ENCODE results near the gene RTN4. TPM values are rescaled to one million over a fixed set of nuclear protein-coding genes. Genes with fewer than 3 reads are reported as not detected.
"Not testable (repeated sequence)": the region's sequence is repeated elsewhere in the genome, so short reads cannot be mapped to it uniquely, and the experiment has no call there.

The RTN4 gene
- total RNA-seq, 1 donor from 2014 or later, result 273 TPM

DNA sequence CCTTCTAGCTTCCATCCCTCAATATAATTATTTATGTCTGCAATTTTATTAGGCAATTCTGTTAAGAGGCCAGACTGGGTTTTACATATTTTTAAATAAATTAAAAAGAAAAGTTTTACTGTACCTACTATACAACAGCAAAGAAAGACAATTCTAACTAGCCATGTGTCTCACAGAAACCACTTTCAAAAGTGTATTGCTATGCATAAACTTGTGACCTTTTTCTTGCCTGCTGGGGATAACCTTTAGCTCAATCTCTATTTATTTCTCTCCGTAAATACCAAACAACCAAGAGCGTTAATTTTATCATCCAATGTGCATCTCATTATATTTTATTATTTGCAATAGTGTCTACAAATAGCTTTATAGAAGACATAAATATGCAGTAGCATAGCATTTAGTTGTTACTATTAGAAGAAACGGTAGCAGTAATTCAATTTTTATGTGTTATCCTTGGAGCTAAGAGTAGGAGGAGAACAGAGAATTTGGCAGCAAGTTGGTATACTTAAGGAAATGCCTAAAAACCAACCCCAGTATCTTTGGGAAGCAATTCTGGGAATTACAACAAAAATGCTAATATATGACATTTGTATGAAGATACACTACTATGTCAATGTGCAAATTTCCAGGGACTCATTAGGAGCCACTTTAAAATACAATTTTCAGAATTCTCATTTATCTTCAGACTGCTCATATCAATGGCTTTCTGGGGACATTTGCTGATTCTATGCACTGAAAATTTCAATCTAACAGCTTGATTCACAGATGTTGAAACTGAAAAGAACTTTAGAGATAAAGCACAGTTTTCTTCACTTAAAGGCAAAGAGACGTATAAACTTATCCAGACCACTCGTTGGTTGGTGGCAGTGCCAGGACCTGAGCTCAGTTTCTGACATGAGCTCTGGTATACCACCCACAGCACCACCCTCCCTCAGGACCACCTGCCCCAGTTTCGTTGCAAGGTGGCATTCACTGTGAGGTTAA is 23.0 kb upstream of the RTN4 start:
- no peak for DNase-seq (ENCODE audit: low read depth, low spot score)

DNA sequence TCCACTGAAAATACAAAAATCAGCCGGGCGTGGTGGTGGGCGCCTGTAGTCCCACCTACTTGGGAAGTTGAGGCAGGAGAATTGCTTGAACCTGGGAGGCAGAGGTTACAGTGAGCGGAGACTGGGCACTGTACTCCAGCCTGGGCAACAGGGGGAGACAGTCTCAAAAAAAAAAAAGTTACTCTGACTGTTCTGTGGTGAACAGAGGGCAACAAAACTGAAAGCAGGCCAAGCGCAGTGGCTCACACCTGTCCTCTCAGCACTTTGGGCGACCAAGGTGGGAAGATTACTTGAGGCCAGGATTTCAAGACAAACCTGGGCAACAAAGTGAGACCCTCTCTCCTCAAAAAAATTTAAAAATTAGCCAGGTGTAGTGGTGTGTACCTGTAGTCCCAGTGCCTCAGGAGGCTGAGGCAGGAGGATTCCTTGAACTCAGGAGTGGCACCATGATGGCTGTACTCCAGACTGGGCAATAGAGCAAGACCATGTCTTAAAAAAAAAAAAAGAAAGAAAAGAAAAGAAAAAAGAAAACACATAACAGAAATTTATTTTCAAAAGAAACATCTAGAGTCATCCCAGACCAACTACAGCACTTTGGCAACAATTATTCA is 13.6 kb upstream of the RTN4 start:
- no peak for DNase-seq (ENCODE audit: low read depth, low spot score)

DNA sequence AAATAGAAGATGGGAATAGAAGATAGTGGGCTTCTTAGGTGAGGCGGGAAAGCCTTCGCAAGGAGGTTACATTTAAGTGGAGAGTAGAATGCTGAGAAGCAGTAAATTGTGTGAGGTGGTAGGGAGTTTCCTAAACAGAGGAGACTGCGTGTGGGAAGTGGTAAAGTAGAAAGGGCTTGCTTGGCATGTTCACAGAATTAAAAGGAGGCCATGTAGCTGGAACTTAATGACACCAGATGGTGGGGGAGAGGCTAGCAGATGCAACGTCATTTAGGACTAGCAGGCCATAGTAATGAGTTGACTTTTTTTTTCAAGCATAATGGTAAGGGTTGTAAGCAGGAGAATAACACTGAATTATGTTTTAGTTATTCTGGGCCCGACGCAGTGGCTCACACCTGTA is 13.0 kb upstream of the RTN4 start:
- DNase-seq (ENCODE audit: low read depth, low spot score), result no peak

DNA sequence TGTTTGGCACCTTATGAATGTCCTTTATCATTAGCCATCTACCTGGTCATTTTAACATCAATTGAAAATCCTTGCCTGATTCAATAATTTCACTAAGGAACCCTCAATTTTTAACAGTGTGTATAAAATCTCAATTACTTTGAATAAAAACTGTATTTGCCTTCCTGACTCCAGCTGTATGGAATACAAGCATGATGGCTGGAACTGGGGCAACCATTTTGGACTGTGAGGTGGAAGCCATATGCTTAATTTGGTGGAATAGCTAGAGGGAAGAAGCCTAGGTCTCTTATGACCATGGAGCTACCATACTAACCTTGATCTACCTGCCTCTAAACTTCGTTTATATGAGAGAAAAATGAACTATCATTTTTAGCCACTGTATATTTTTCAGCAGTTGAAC is 12.5 kb upstream of the RTN4 start:
- DNase-seq (ENCODE audit: low read depth, low spot score), result no peak

DNA sequence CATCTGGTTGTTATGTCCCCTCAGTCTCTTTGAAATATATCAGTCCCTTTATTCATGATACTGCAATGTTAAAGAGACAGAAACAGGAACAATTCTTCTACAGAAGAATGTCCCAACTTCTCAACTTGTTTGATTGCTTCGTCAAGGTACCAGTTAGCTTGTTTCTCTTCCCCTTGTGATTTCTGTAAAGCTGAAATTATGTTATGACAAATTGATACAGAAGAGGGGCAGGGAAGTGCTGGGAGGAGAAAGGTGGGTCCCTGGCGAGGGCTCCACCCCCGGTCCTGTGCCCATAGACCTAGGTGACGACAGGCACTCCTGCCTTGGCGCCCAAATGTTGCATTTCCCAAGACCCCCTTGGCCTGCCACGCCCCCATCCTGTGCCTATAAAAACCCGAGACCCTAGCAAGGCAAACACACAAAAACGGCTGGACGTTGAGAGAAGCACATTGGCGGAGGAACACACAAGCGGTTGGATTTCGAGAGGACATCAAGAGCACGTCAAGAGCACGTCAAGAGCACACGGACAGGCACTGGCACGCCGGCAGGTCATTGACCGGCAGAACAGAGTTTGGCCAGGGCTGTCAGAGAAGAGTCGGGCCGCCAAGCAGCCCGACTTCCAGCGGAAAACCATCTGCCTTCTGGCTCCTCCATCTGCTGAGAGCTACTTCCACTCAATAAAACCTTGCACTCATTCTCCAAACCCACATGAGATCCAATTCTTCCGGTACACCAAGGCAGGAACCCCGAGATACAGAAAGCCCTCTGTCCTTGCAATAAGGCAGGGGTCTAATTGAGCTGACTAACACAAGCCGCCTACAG is 11.5 kb upstream of the RTN4 start:
- DNase-seq (ENCODE audit: low read depth, low spot score), result no peak

DNA sequence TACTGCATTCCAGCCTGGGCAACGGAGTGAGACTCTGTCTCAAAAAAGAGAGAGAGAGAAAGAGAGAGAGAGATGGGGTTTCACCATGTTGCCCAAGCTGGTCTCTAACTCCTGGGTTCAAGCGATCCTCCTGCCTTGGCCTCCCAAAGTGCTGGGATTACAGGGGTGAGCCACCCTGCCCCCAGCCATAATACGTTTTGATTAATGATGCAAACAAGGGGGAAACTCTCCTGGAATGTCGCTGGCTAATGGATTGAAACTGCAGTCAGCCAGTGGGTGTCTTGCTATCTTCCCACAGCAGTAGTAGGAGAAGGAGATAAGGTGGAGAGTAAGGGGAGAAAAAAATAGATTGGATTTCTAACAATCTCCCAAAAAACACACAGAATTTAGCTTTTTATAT is 9.5 kb upstream of the RTN4 start:
- DNase-seq (ENCODE audit: low read depth, low spot score), result no peak

DNA sequence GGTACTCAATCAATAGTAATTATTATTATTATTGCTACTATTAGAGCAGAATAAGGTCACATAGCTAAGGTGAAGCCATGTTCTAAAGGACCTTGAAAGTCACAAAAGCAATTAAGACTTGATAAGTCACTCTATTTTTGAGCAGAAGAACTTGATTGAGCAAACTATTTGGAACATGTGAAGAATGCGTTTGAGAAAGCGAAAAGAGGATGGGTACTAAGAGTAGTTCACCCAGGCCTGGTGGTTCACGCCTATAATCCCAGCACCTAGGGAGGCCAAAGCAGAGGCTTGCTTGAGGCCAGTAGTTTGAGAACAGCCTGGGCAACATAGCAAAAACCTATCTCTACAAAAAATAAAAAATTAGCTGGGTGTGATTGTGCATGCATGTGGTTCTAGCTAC is 7.2 kb upstream of the RTN4 start:
- no peak for DNase-seq (ENCODE audit: low read depth, low spot score)

DNA sequence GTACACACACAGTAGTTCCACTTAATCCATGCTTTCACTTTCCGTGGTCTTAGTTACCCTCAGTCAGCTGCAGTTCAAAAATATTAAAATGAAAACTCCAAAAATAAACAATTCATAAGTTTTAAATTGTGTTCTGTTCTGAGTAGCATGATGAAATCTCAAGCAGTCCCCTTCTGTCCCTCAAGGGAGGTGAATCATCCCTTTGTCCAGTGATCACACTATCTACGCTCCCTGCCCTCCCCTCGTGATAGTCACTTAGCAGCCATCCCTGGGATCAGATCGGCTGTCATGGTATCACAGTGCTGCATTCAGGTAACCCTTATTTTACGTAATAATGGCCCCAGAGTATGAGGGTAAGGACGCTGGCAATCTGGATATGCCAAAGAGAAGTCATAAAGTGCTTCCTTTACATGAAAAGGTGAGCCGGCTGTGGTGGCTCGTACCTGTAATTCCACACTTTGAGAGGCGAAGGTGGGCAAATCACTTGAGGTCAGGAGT is 5.8 kb upstream of the RTN4 start:
- DNase-seq (ENCODE audit: low read depth, low spot score), result no peak

DNA sequence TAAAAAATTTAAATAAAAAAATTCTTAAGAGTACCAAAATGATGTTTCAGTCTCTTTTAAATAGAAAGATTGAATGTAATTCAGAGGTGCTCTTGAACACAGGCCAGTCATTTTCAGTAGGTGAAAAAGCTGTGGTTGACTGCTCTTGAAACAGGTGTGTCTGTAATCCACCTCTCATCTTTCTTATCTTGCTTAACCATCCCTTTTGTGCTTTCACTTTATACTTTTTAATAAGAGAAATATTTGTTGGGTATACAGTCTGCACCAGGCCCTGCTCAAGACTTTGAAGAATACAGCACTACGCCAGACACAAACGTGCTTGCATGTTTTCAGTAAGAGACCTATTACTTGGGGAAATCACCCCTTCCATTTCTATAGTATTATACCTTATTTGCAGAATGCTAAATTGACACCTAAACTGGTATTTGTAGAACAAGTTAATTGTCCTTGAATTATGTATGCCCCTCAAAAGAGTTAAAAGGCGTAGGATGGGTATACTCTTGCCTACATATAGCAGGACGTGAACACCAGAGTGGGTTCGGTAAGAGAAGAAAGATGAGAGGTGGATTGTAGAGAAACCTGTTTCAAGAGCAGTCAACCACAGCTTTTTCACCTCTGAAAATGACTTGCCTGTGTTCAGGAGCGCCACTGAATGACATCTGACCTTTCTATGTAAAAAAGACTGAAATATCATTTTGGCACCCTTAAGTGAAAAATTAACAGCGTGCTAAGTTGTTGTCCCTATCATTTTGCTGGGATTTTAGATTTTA is 4.0 kb upstream of the RTN4 start:
- DNase-seq (ENCODE audit: low read depth, low spot score), result no peak

DNA sequence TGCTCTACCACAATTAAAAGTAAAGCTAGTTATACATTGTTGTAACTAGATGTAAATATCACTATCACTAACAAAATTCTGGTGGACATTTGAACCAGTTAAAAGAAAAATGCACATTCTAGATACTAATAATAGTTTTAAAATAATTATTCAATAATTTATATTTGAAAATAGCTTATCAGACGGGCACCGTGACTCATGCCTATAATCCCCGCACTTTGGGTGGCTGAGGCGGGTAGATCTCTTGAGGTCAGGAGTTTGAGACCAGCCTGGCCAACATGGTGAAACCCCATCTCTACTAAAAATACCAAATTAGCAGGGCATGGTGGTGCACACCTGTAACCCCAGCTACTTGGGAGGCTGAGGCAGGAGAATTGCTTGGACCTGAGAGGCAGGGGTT is 3.0 kb upstream of the RTN4 start:
- DNase-seq (ENCODE audit: low read depth, low spot score), result not testable (repeated sequence)

DNA sequence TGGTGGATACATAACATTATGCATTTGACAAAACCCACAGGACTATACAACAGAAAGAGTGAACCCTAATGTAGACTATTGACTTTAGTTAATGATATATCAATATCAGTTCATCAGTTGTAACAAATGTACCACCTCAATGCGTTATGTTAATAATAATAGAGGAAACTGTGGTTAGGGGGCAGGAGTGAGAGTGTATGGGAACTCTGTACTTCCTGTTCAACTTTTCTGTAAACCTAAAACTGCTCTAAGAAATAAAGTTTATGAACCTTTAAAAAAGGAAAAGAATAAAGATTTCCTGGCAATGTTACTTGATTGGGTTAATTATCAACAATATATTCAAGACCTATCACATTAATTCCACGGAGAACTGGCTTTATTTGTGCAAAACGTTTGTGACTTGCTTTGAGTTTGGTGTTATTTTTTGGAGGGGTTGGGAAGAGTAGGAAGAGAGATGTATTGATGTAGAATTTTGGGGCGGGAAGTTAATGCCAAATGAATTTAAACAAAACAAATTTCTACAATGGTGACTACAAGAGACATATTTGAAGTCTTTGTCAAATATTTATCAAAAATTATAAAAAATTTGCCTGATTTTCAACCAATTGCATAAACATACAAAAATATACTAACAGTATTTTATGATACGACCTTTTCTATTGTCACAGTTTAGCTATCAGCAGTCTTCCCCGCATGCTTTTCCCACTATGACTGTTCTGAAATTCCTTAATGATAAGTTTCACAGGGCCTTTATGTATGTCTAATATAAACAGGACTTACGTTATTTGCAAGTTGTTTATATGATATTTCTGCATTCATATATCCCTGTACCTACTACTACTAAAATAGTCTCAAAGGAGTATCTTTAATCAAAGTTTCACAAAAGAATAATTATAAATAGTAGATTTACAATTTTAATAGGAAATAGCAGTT is 2.1 kb upstream of the RTN4 start:
- DNase-seq (ENCODE audit: low read depth, low spot score), result no peak

DNA sequence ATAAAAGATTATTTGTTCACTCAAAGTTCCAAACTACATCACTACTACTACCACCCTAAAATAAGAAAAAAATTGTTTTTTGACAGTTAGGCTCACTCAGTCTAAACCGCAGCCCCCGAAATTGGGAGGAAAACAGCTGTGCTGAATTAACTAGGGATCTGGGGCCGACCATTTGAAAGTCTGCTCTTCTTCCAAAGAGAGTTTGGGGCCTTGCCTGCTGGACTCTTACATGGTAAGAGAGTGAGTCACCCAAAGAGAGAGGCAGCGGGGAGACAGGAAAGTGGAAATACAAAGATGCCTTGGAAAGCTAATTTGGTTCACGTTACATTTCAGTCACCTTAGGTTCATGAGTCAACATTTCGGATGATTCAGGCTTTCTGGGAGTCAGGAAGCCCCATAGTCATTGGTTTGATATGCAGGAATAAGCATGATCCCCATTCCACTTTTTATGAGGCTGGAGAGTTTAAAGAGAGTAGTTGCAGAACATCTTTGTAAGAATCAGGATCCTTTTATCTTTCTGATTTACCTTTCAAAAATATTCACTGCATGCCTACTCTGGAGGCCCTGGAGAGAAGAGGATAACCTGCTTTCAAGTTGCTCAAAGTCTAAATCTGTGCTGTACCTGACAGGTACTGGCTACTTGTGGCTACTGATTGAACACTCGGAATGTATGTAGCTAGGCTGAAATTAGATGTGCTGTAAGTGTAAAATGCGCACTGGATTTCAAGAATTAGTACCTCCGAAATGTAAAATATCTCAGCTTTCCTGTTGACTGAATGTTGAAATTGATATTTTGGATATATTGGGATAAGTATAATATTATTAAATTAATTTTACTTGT is 995 bp upstream of the RTN4 start:
- DNase-seq (ENCODE audit: low read depth, low spot score), result peak; percentile 94

DNA sequence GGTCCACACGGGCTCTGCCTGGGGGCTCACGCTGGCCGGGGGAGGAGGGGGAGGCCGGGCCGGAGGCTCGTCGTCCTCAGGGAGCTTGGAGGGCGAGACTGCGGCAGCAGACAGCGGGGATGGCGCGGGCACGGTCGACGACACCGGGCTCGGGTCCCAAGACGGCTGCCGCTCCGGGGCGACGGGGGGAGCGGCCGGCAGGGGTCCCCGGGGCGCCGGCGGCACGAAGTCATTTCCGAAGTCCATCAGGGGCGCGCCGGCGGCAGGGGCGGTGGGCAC is 491 bp downstream of the RTN4 start:
- DNase-seq (ENCODE audit: low read depth, low spot score), result no peak

DNA sequence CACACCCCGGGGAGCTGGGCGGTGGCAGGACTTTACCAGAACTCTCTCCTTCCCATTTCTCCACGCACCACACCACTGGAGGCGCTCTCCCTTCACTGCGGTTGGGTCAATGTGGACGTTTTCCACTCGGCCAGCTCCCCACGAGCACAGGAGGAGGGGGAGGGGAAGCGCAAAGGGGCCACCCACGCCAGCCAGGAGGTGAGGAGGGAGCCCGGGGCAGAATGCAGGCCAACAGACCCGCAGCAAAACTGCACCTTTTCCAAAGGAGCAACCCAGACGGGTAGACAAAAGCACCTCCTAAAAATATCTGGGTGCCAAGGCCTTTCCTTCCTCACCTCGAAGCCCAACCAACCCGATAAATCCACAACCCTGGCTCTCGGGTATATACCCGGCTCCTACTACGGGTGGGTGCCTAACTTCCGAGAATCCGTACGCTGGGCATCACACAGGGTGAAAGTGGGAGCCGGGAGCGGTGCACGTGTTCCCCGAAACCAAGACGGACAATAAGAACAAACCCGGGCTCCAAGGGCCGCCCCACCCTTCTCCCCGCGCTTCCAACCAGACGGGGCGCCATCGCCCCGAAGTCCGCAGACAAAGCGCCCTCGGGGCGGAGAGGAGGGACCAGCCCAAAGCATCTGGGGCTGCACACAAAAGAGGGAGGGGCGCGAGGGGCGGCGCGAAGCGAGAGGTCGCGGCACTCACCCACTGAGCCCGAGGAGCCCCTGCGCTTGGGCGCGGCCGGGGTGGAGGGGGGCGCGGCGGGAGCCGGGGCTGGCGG is 1.0 kb downstream of the RTN4 start:
- DNase-seq (ENCODE audit: low read depth, low spot score), result no peak

DNA sequence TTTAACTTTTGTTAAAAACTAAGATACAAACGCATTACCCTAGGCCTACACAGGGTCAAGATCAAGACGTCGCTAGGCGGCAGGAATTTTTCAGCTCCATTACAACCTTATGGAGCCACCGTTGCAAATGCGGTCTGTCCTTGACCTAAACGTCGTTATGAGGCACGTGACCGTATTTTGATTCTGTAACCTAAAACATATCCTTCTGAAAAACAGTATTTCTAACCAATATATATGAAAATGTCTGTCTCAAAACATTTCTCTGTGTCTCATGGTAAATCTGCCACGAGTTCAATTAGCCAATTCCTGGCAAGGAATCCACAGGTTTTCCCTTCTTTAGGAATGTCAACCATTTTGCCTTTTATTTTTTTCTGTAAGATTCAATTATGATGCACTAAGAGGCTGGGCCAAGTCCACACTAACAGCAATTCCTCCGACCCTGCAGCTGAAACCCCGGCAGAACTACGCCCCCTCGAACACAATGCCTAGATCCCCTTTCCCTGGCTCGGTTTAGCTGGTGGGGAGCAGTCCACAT is 1.7 kb downstream of the RTN4 start:
- DNase-seq (ENCODE audit: low read depth, low spot score), result no peak

DNA sequence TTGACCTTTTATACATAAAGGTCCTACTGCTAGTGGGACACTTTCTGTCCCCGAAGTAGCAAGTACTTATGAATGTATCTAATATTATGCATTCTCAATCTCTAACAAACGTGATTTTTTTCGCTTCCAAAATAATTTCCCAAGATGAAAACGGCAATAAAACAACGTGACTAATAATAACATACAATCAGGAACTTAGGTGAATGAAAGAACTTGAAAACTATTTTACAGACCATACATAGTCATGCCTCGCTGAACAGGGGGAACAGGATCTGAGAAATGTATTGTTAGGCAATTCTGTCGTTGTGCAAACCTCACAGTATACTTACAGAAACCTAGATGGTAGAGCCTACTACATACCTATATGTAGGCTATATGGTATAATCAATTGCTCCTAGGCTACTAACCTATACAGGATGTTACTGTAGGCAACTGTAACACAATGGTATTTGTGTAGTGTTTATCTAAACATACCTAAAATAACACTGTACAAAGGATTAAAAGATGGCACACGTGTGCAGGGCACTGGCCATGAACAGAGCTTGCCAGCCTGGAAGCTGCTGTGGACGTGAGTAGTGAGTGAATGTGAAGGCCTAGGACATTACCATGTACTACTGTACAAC is 2.5 kb downstream of the RTN4 start:
- DNase-seq (ENCODE audit: low read depth, low spot score), result no peak

DNA sequence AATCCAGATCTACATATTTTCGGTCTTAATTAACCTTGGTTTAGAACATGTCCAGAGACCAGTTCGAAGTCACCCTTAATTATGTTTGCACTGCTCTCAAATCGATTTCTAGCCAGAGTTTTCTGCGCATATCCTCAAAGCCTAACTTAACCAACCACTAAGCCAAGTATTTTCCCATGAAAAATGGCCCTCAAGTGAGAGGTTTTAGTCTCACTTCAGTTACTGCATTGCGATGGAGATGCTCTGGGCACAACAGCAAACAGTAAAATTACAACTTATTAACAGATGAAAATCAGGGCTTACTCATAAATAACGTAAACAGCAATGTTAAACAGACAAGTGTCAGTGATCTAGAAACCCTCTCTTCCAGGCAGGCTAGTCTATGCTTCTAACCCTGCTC is 4.5 kb downstream of the RTN4 start:
- no peak for DNase-seq (ENCODE audit: low read depth, low spot score)

DNA sequence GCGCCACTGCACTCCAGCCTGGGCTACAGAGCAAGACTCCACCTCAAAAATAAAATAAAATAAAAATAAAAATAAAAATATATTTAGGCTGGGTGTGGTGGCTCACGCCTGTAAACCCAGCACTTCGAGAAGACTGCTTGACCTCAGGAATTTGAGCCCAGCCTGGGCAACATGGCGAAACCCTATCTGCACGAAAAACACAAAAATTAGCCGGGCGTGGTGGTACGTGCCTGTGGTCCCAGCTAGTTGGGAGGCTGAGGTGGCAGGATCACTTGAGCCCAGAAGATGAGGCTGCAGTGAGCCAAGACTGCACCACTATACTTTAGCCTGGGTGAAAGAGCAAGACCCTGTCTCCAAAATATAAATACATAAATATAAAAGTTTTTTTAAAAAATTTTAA is 6.4 kb downstream of the RTN4 start:
- no peak for DNase-seq (ENCODE audit: low read depth, low spot score)

All from pulmonary artery endothelial cell (primary cell).